Large intestine (tissue), 3 donors: ENCODE data around the gene MYO5B. TPM values are rescaled to one million over a fixed set of nuclear protein-coding genes. Genes with fewer than 3 reads are reported as not detected.

Source experiments
- DNase-seq, 2 donors: peaks; one replicate each; pipeline versions ENCODE4 v3.0.0 to v3.0.0-alpha.2; 2013
- H3K27ac ChIP-seq: one replicate; pipeline ENCODE4 v1.5.1; 2013; ENCODE audit warnings: low read length
- H3K27me3 ChIP-seq: 2 replicates; pipeline ENCODE4 v1.6.1; 2013; ENCODE audit warnings: low read length; ENCODE audit not compliant: control insufficient read depth, insufficient read depth
- H3K36me3 ChIP-seq: 2 replicates; pipeline ENCODE4 v1.6.1; 2013; ENCODE audit warnings: low read length; ENCODE audit not compliant: control insufficient read depth, insufficient read depth
- H3K4me1 ChIP-seq: one replicate; pipeline ENCODE4 v1.6.1; 2013; ENCODE audit warnings: low read length; ENCODE audit not compliant: control insufficient read depth, insufficient read depth
- H3K4me3 ChIP-seq: one replicate; pipeline ENCODE4 v1.5.1; 2013; ENCODE audit warnings: low read length
- H3K9me3 ChIP-seq: one replicate; pipeline ENCODE4 v1.6.1; 2013; ENCODE audit warnings: mild to moderate bottlenecking, low read depth, low read length, moderate library complexity; ENCODE audit not compliant: control insufficient read depth
- WGBS: methylation state at CpG from one replicate; pipeline ENCODE4 v1.1.5; 2013; ENCODE audit warnings: low lambda C conversion rate; ENCODE audit not compliant: insufficient coverage; 5-methylcytosine and 5-hydroxymethylcytosine counted together
- polyA plus RNA-seq: library from polyadenylated mRNA; unstranded; fragments of 120-200 nt; gene quantifications from one replicate; pipeline ENCODE4 v1.2.1, GENCODE V29; 2013

Gene MYO5B
- polyA plus RNA-seq, 1 donor: 52.0 TPM

DNA sequence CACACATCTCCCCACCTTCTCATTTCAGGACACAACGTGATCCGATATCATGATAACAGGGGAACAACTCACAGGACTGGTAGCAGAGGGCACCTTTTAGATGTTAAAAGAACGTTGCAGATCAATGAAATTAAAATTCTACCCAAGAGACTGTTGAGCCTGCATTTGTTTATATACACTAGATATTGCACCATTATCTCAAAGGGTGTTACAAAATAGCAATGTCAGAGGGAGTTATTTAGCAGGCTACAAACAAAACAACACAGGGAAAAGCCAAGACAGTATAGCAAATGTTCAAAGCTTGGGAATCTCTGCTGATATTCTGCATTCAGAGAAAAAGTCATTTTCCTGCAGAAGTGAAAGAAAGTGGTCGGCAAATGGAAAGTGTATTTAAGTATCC is 139.5 kb downstream of the MYO5B start:
- Histone ChIP-seq H3K27me3 (no peaks in the 10 kb centered on the region), H3K4me1 (no peaks in the 10 kb centered on the region)
- WGBS: 80% methylated on average over 1 of the region's 4 CpGs

GRCh38 chr18:50053111-50053510 is 141.8 kb downstream of the MYO5B start:
- Histone ChIP-seq H3K27me3 (no peaks in the 10 kb centered on the region), H3K9me3 (no peaks in the 10 kb centered on the region), H3K27ac (no peak overlapping the region), H3K36me3 (peaks cover 13% of the 10 kb centered on the region), H3K4me1 (no peaks in the 10 kb centered on the region), H3K4me3 (no peak overlapping the region)
- no peak for DNase-seq
- 88% methylated on average over 2 of the region's 5 CpGs for WGBS

More for the DNA sequence above, 139.5 kb downstream of the MYO5B start:
- H3K36me3 ChIP-seq: peaks cover 13% of the 10 kb centered on the region
- no peak for DNase-seq
- no peaks in the 10 kb centered on the region for H3K9me3 ChIP-seq
- H3K27ac ChIP-seq: no peak overlapping the region
- no peak overlapping the region for H3K4me3 ChIP-seq

- no peak overlapping the region for H3K4me3 ChIP-seq
- peaks cover 13% of the 10 kb centered on the region for H3K36me3 ChIP-seq
- no peak overlapping the region for H3K27ac ChIP-seq
- no peaks in the 10 kb centered on the region for H3K27me3 ChIP-seq
- DNase-seq: no peak
- H3K9me3 ChIP-seq: no peaks in the 10 kb centered on the region
- H3K4me1 ChIP-seq: no peaks in the 10 kb centered on the region
Measured at GRCh38 chr18:50051288-50051687, 143.7 kb downstream of the MYO5B start.

GRCh38 chr18:50045126-50045525 is 149.8 kb downstream of the MYO5B start:
- Histone ChIP-seq H3K4me1 (no peaks in the 10 kb centered on the region), H3K9me3 (no peaks in the 10 kb centered on the region), H3K36me3 (no peaks in the 10 kb centered on the region), H3K27ac (no peak overlapping the region), H3K4me3 (no peak overlapping the region), H3K27me3 (no peaks in the 10 kb centered on the region)
- no peak for DNase-seq
- WGBS: no CpG with 5 or more reads among the region's 4 CpGs

DNA sequence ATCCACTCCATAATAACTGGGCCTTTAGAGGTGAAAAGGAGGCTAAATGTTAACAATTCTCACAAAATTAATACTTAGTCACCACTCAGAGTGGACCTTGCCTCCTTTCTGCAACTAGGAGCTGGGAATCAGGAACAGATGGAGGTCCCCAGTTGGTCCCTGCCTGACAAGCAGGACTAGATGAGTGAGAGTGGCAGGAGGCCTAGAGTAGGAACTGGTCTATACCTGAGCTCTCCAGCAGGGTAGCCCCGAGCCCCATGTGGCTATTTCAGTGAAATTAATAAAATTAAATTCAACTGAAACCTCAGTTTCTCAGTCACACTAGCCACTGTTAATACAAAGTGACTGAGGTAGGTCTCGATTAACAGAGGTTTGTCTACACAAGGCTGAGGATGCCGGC is 150.5 kb downstream of the MYO5B start:
- Histone ChIP-seq H3K9me3 (no peaks in the 10 kb centered on the region), H3K4me3 (no peak overlapping the region), H3K27ac (no peak overlapping the region), H3K27me3 (no peaks in the 10 kb centered on the region), H3K4me1 (no peaks in the 10 kb centered on the region), H3K36me3 (peaks cover 3% of the 10 kb centered on the region)
- peak in 1 of 2 donors; percentile 29 for DNase-seq
- no CpG with 5 or more reads among the region's 3 CpGs for WGBS

- H3K4me1 ChIP-seq: no peaks in the 10 kb centered on the region
- no peak for DNase-seq
- H3K36me3 ChIP-seq: peaks cover 3% of the 10 kb centered on the region
- no peak overlapping the region for H3K4me3 ChIP-seq
- H3K27me3 ChIP-seq: no peaks in the 10 kb centered on the region
- WGBS: no CpG with 5 or more reads among the region's 5 CpGs
- no peak overlapping the region for H3K27ac ChIP-seq
- no peaks in the 10 kb centered on the region for H3K9me3 ChIP-seq
Measured at GRCh38 chr18:50042611-50043010, 152.3 kb downstream of the MYO5B start.

- no peak overlapping the region for H3K27ac ChIP-seq
- no peak overlapping the region for H3K4me3 ChIP-seq
- no peaks in the 10 kb centered on the region for H3K27me3 ChIP-seq
- DNase-seq: no peak
- WGBS: no CpG with 5 or more reads among the region's 5 CpGs
- no peaks in the 10 kb centered on the region for H3K4me1 ChIP-seq
- H3K36me3 ChIP-seq: peaks cover 20% of the 10 kb centered on the region
- no peaks in the 10 kb centered on the region for H3K9me3 ChIP-seq
Measured at GRCh38 chr18:50039746-50040145, 155.2 kb downstream of the MYO5B start.

GRCh38 chr18:50038448-50038847 is 156.5 kb downstream of the MYO5B start:
- H3K9me3 ChIP-seq: no peaks in the 10 kb centered on the region
- no peaks in the 10 kb centered on the region for H3K27me3 ChIP-seq
- H3K4me3 ChIP-seq: no peak overlapping the region
- H3K36me3 ChIP-seq: peaks cover 23% of the 10 kb centered on the region
- H3K27ac ChIP-seq: no peak overlapping the region
- no CpG with 5 or more reads among the region's 5 CpGs for WGBS
- H3K4me1 ChIP-seq: no peaks in the 10 kb centered on the region
- DNase-seq: no peak

- no peak overlapping the region for H3K4me3 ChIP-seq
- no peaks in the 10 kb centered on the region for H3K9me3 ChIP-seq
- H3K27ac ChIP-seq: no peak overlapping the region
- H3K27me3 ChIP-seq: no peaks in the 10 kb centered on the region
- H3K4me1 ChIP-seq: no peaks in the 10 kb centered on the region
- DNase-seq: no peak
- H3K36me3 ChIP-seq: peaks cover 26% of the 10 kb centered on the region
Measured at GRCh38 chr18:50034029-50034428, 160.9 kb downstream of the MYO5B start.

DNA sequence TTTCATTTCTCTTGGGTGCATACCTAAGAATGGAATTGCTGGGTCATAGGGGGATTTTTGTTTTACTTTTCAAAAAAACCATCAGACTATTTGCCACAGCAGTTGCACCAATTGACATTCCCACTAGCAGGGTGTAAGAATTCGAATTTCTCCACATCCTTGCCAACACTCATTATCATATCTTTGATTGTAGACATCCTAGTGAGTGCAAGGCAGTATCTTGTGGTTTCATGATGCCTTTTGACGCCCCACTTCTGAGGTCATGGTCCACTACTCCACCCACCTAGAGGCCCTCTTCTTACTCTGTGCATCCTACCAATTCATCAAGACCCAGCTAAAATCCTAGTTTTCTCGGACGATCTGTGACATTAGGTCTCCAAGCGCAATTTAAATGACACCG is 161.9 kb downstream of the MYO5B start:
- no peak for DNase-seq
- Histone ChIP-seq H3K36me3 (peaks cover 26% of the 10 kb centered on the region), H3K27me3 (no peaks in the 10 kb centered on the region), H3K27ac (no peak overlapping the region), H3K4me1 (no peaks in the 10 kb centered on the region), H3K4me3 (no peak overlapping the region), H3K9me3 (no peaks in the 10 kb centered on the region)
- 100% methylated on average over 1 of the region's 6 CpGs for WGBS

DNA sequence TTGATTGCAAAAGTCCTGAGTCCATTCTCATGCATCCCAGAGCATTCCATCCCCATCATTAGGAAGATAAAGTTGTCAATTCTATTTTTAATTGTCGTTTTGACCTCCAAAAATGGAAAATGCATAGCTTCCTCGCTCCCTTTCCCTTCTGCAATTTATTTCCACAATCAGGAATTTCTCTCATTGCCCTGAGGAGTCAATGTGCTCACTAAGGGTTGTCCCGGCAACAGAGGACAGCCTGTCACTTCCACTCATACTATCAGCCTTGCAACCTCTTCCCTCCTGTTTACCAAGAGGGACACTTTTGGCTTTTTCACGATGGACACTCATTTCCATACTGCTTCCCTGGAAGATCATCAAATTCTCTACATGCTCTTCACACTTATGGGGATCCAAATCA is 164.8 kb downstream of the MYO5B start:
- peaks cover 13% of the 10 kb centered on the region for H3K36me3 ChIP-seq
- H3K4me3 ChIP-seq: no peak overlapping the region
- WGBS: 52% methylated on average over 2 of the region's 4 CpGs
- DNase-seq: no peak
- no peaks in the 10 kb centered on the region for H3K27me3 ChIP-seq
- no peaks in the 10 kb centered on the region for H3K4me1 ChIP-seq
- no peaks in the 10 kb centered on the region for H3K9me3 ChIP-seq
- H3K27ac ChIP-seq: no peak overlapping the region
